Breast epithelium (tissue), 3 donors: Measurements from ENCODE around the gene SLC35G2.

Experiments
- CTCF ChIP-seq, 3 donors: fragments of 450-650 bp; IDR thresholded peaks; one replicate each; pipeline ENCODE4 v1.5.1; 2016 to 2017; ENCODE audit warnings: antibody characterized with exemption in 3 of 3, mild to moderate bottlenecking in 3 of 3, moderate library complexity in 3 of 3
- POLR2A ChIP-seq: fragments of 450-650 bp; IDR thresholded peaks from one replicate; pipeline ENCODE4 v1.6.1; 2016; ENCODE audit warnings: antibody characterized with exemption, mild to moderate bottlenecking, moderate library complexity
- POLR2AphosphoS5 ChIP-seq, 3 donors: sonication (generic); formaldehyde crosslinking; IDR thresholded peaks; one replicate each; pipeline ENCODE4 v1.6.1; 2017; ENCODE audit warnings: antibody characterized with exemption in 3 of 3

DNA sequence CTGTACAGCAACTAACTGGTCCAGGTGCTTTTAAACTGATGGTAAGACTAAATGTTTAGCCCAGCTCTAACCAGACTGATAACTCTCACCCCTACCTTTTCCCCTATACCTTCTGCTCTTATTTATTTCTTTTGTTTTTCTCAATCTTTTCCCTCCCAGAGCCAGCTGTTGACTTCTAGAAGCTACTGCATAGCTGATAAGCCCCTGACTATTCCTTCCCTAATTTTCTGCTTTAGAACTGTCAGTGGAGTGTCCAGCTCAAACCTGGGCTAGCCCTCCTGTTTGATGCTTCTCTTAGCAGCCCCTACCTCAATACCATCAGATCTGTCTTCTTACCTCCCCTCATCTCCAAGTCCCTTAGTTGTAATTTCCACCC lies 20.6 kb downstream of the SLC35G2 start:
- no peak for TF ChIP-seq CTCF (IDR thresholded peaks at IDR 0.05)
- TF ChIP-seq POLR2AphosphoS5 (IDR thresholded peaks at IDR 0.05), result no peak
- TF ChIP-seq POLR2A, result no peak
